Measurements from ENCODE around the gene SLAMF9.

The SLAMF9 gene

GRCh38 chr1:159949123-159949522 is 4.9 kb downstream of the SLAMF9 start:
- Histone ChIP-seq H3K9me3 (no peaks in the 10 kb centered on the region), H3K4me1 (peaks cover 29% of the 10 kb centered on the region), H3K36me3 (no peaks in the 10 kb centered on the region), H3K4me2 (no peak overlapping the region), H3K27ac (no peak overlapping the region), H3K4me3 (no peak overlapping the region), H3K9ac (no peak overlapping the region), H4K20me1 (no peaks in the 10 kb centered on the region), H3K27me3 (no peaks in the 10 kb centered on the region)
- TF ChIP-seq Cebpa-rat (IDR thresholded peaks at IDR 0.05), result no peak

DNA sequence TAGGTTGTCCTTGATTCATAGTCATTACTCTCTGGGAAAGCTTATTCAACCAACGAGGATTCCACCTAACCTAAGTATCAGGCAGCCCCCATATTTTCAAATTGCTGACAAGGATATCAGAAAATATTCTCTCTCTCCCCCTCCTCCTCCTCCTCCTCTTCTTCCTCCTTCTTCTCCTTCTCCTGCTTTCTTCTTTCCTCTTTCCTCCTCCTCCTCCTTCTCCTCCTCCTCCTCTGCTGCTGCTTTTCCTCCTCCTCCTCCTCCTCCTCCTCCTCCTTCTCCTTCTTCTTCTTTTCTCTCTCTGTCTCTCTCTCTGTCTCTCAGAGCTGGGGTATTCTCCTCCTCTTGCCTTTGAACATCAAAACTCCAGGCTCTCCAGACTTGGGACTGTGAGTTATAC is 6.1 kb downstream of the SLAMF9 start:
- Histone ChIP-seq H3K9ac (no peak overlapping the region), H3K4me1 (peaks cover 41% of the 10 kb centered on the region), H3K27me3 (no peaks in the 10 kb centered on the region), H3K4me2 (no peak overlapping the region), H3K9me3 (no peaks in the 10 kb centered on the region), H4K20me1 (no peaks in the 10 kb centered on the region), H3K36me3 (no peaks in the 10 kb centered on the region), H3K4me3 (no peak overlapping the region), H3K27ac (no peak overlapping the region)
- no peak for TF ChIP-seq Cebpa-rat (IDR thresholded peaks at IDR 0.05)

GRCh38 chr1:159946242-159947187 is 7.5 kb downstream of the SLAMF9 start:
- Histone ChIP-seq H3K4me1 (peaks cover 46% of the 10 kb centered on the region), H3K36me3 (no peaks in the 10 kb centered on the region), H3K27ac (no peak overlapping the region), H3K9ac (peak overlapping the region; percentile 60; the same call in 1 of the 2 replicates), H3K4me3 (peak overlapping the region; percentile 68), H3K9me3 (no peaks in the 10 kb centered on the region), H4K20me1 (no peaks in the 10 kb centered on the region), H3K27me3 (no peaks in the 10 kb centered on the region), H3K4me2 (peak overlapping the region; percentile 91)
- no peak for TF ChIP-seq Cebpa-rat (IDR thresholded peaks at IDR 0.05)

DNA sequence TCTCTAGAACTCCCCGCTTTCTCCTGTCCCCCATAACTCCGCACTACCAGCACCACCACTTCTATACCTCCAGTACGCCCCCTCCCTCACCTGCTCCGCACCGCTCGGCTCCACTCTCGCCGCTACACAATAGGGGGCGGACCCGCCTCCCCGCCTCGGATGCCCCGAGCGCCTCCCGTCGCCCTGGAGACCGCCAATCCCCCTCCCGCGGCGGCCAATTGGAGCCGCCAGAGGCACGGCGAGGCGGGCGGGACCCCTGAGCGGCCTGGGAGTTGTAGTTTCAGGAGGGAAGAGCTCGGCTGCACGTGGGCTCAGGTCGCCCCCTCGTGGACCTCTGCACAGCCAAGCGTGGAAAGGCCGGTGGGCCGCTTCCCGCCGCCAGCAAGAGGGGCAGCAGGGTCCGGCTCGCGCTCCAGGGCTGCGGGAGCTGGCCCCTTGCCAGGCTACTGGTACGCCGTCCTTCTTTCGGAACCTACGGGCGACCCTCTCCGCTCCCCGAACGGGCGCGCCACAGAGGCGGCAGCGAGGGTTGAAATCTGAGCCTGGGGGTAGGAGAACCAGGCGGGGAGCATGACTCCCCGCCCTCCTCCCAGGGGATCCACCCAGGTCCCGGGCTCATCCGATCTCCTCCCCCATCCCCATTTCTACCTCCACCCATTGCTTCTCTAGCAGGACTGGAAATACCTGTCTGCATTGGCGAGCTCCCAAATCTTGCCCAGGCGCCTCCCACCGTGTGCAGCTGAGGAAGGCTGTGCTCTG is 8.4 kb downstream of the SLAMF9 start, which contains the start of gene IGSF9:
IGSF9 (minus strand) TSS at position 131 of the 759 bp plus-strand sequence. CDS start 2,159 bp downstream, outside the sequence.
- peak within 1 kb of the TSS; percentile 68 for H3K4me3 ChIP-seq
- no peak for TF ChIP-seq Cebpa-rat (IDR thresholded peaks at IDR 0.05)
- no peaks in the 10 kb centered on the region for H3K9me3 ChIP-seq
- peak within 1 kb of the TSS; percentile 72; the same call in 1 of the 2 replicates for H3K27ac ChIP-seq
- H3K4me1 ChIP-seq, result peaks cover 55% of the 10 kb centered on the region
- no peaks in the 10 kb centered on the region for H4K20me1 ChIP-seq
- no peaks in the 10 kb centered on the region for H3K36me3 ChIP-seq
- H3K4me2 ChIP-seq, result peak within 1 kb of the TSS; percentile 91
- H3K27me3 ChIP-seq, result no peaks in the 10 kb centered on the region
- H3K9ac ChIP-seq, result peak within 1 kb of the TSS; percentile 60; the same call in 1 of the 2 replicates

GRCh38 chr1:159944623-159945455 is 9.2 kb downstream of the SLAMF9 start:
- H3K4me2 ChIP-seq, result peak overlapping the region; percentile 91
- H3K9ac ChIP-seq, result peak overlapping the region; percentile 60; the same call in 1 of the 2 replicates
- peak overlapping the region; percentile 68 for H3K4me3 ChIP-seq

DNA sequence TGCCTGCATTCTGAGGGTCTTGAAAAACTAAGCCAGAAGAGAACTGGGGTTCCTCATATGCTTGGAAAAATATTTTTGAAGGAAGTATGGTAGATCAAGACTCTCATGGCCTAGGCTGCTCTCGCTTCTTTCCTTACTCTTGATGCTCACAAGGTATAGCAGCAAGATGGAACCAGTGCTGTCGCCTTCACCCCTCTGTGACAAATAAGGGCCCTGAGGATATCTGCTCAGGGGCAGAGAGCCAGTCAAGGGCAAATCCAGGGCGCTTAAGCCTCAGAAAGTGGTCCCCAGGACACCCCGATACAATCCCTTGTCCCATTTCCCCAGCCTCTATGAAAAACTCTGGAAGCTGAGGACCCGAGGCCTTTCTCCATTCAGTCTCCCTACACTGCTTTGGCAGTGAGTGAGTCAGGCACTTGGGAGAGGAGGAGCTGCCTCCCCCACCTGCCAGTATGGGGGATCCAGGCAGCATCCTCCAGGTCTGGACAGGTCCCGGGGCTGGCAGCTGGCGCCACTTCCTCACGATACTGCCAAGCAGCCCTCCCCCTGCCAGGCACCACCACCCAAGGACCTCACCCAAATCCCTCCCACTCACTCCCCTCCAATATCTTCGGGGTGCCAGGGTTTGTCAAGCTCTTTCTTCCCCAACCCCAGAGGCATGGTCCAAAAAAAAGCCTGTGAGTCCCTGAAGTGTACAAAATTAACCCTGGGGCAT is 10.0 kb downstream of the SLAMF9 start:
- no peaks in the 10 kb centered on the region for H3K9me3 ChIP-seq
- H3K9ac ChIP-seq, result peak overlapping the region; percentile 60; the same call in 1 of the 2 replicates
- no peak overlapping the region for H3K27ac ChIP-seq
- H4K20me1 ChIP-seq, result no peaks in the 10 kb centered on the region
- H3K4me2 ChIP-seq, result peak overlapping the region; percentile 91
- H3K36me3 ChIP-seq, result no peaks in the 10 kb centered on the region
- TF ChIP-seq Cebpa-rat (IDR thresholded peaks at IDR 0.05), result no peak
- peak overlapping the region; percentile 68; the same call in 1 of the 2 replicates for H3K4me3 ChIP-seq
- H3K4me1 ChIP-seq, result peaks cover 65% of the 10 kb centered on the region
- no peaks in the 10 kb centered on the region for H3K27me3 ChIP-seq

More at GRCh38 chr1:159944623-159945455, 9.2 kb downstream of the SLAMF9 start:
- no peak for TF ChIP-seq Cebpa-rat (IDR thresholded peaks at IDR 0.05)
- H4K20me1 ChIP-seq, result no peaks in the 10 kb centered on the region
- H3K27me3 ChIP-seq, result no peaks in the 10 kb centered on the region
- H3K4me1 ChIP-seq, result peaks cover 63% of the 10 kb centered on the region
- no peaks in the 10 kb centered on the region for H3K9me3 ChIP-seq
- H3K36me3 ChIP-seq, result no peaks in the 10 kb centered on the region
- H3K27ac ChIP-seq, result no peak overlapping the region

DNA sequence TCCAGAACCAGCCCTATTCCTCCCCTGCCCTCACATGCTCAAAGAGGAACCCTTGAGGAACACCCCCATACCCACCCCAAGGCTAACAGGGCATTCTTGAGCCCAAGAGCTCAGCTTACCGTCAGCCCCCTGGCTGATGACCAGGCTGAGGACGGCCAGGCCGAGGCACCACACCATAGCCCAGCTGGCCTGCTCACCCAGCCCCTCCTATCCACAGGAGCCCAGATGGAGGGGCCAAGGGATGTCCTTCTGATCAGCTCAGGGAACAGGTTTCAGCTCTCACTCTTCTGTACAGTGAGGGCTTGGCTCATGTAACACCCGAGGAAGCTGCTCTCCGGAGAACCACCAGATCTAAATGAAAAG is 10.8 kb downstream of the SLAMF9 start:
- Histone ChIP-seq H3K4me3 (no peak overlapping the region), H3K9me3 (no peaks in the 10 kb centered on the region), H3K27ac (no peak overlapping the region), H3K9ac (no peak overlapping the region), H3K4me2 (peak overlapping the region; percentile 91), H3K36me3 (no peaks in the 10 kb centered on the region), H4K20me1 (no peaks in the 10 kb centered on the region), H3K4me1 (peaks cover 73% of the 10 kb centered on the region), H3K27me3 (no peaks in the 10 kb centered on the region)
- TF ChIP-seq Cebpa-rat (IDR thresholded peaks at IDR 0.05), result no peak

DNA sequence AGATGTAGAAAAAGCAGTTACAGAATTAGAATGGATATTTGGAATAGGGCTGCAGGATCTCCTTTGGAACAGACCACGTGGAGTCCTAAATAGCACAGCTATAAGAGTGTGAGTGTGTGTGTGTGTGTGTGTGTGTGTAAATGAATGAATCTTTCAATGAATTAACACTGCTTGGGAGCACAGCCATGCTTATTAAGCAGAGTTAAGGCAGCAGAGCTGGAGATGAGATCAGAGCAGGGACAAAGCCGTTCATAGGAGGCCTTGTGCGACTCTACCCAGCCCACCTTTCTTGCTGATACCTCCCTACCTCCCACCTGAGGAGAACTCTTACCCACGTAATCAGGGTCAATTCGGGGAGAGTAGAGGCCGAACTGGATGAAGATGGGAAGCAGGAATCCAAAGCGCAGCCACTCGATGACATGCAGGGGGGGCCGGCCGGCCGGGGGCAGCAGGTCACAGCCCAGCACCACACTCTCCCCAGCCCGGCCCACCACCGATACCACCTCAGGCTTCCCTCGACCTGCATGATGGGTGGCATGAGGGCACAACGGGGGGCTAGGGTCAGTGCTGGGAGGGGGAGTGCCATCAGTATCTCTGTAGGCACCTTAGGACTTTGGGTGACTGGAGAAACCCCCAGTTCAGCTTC is 11.3 kb downstream of the SLAMF9 start:
- Histone ChIP-seq H3K4me3 (no peak overlapping the region), H3K9me3 (no peaks in the 10 kb centered on the region), H3K27ac (no peak overlapping the region), H3K9ac (no peak overlapping the region), H4K20me1 (no peaks in the 10 kb centered on the region), H3K27me3 (no peaks in the 10 kb centered on the region), H3K36me3 (no peaks in the 10 kb centered on the region), H3K4me1 (peaks cover 78% of the 10 kb centered on the region), H3K4me2 (peak overlapping the region; percentile 91)
- TF ChIP-seq Cebpa-rat (IDR thresholded peaks at IDR 0.05), result no peak
